ENCODE measurements around the gene FBXO24. TPM values are rescaled to one million over a fixed set of nuclear protein-coding genes. Genes with fewer than 3 reads are reported as not detected.

FBXO24 gene
- total and polyA plus RNA-seq, 2 of the 8 experiments (the other 6 are each of a cell fraction or from before 2014, with no cell fraction given): 0.35 to 0.57 TPM

DNA sequence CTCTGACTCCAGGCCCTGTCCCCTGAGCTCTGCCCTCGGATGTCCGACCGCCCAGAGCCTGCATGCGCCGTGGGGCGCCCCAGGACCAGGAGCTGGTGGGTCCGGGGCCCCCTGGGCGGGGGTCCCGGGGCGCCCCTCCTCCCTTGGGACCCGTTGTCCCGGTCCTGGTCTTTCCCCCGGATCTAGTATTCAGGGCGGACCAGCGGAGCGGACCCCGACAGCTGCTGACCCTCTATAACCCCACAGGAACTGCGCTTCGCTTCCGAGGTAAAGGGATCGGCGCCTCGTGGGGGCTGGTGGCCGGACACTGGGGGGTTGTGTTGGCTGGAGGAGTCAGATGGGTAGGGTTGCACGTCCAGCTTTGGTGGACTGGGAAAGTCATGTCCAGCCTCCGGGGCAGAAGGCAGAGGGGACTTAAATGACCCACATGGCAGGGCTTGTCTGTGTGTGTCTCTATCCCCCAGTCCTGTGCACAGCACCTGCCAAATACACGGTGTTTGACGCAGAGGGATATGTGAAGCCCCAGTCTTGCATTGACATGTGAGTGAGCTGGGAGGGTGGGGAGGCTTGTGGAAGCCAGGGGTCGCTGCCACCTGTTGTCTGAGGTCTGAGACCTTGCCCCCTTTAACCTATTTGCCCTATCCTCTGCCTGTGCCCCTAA is 26.7 kb downstream of the FBXO24 start:
- peaks cover 0 to 3% (median under 1%) of the 10 kb centered on the region in 4 experiments; a peak in 3 of 8 replicates for H3K36me3 ChIP-seq (ENCODE audit: control insufficient read depth in 2 of 4, insufficient read depth in 4 of 4, low read length in 3 of 4)
- H3K79me1 ChIP-seq (ENCODE audit: low read depth, low read length): no peaks in the 10 kb centered on the region
- H2BK20ac ChIP-seq (ENCODE audit: low read length): no peak overlapping the region
- H3K27me3 ChIP-seq (replicated peaks in 1 of 4; ENCODE audit: control insufficient read depth in 3 of 4, extremely low read depth in 1 of 4, insufficient read depth in 3 of 4, low read length in 3 of 4): no peaks in the 10 kb centered on the region; a peak in 1 of 7 replicates
- no peaks in the 10 kb centered on the region for H3K9me3 ChIP-seq (ENCODE audit: insufficient read depth in 2 of 2, low read depth in 1 of 2, low read length in 1 of 2)
- peak in 1 of 2 experiments; percentile 57 for DNase-seq (ENCODE audit: low read depth in 1 of 2, low spot score in 2 of 2)
- H3K14ac ChIP-seq (ENCODE audit: insufficient read length): no peak overlapping the region
- peaks cover 5% of the 10 kb centered on the region for H3K23me2 ChIP-seq (ENCODE audit: low read depth, low read length)
- no peak overlapping the region for H4K8ac ChIP-seq (ENCODE audit: extremely low read depth, insufficient read depth, low read length)
- H2BK5ac ChIP-seq (ENCODE audit: low read depth, low read length): no peak overlapping the region
- peak overlapping the region; percentile 68 to 94 for H3K4me2 ChIP-seq (ENCODE audit: insufficient read depth in 1 of 2, low read depth in 2 of 2, low read length in 2 of 2)
- peak overlapping the region; percentile 33; the same call in 1 of the 2 replicates for H2BK15ac ChIP-seq (ENCODE audit: low read length)
- H3K23ac ChIP-seq (ENCODE audit: insufficient read length): no peak overlapping the region
- H3K27ac ChIP-seq (ENCODE audit: low read depth, low read length): no peak overlapping the region
- no peak overlapping the region for H4K5ac ChIP-seq (ENCODE audit: insufficient read length, low read depth, low read length)
- H3K4ac ChIP-seq (replicated peaks; ENCODE audit: insufficient read length, low read depth, low read length): no peak overlapping the region
- ChIA-PET CTCF (ENCODE audit: partially characterized antibody) (interaction anchor here (0.5 to 8.8 kb wide), 39 partner anchors 8 to 478 kb away, joined by 3 to 73 read pairs (median 4); partner anchors contain the start of genes ACTL6B, EPO, GIGYF1 and POP7), POLR2A (ENCODE audit: partially characterized antibody) (interaction anchor here (0.8 to 2.4 kb wide), 21 partner anchors 8 to 262 kb away, joined by 3 to 19 read pairs (median 4); partner anchors contain the start of genes ACTL6B, FBXO24, GIGYF1 and LRCH4)
- 18% methylated on average over 25 of the region's 29 CpGs; no CpG with 5 or more reads in 1 of the 2 experiments for WGBS, 2 experiments (ENCODE audit: extremely low coverage in 1 of 2, insufficient coverage in 1 of 2, insufficient read length in 1 of 2, insufficient replicate concordance in 2 of 2, low coverage in 1 of 2, low lambda C conversion rate in 2 of 2, missing lambda C conversion rate in 1 of 2)
- no peak overlapping the region for H2AFZ ChIP-seq (ENCODE audit: low read length)
- no peak overlapping the region; a peak in 1 of 7 replicates for H3K9ac ChIP-seq (replicated peaks in 1 of 4; ENCODE audit: extremely low read depth in 1 of 4, low read depth in 3 of 4, low read length in 3 of 4)
- H4K91ac ChIP-seq (replicated peaks; ENCODE audit: insufficient read length, low read length): no peak overlapping the region
- peaks cover 0 to 6% (median 2%) of the 10 kb centered on the region in 4 experiments; a peak in 3 of 7 replicates for H3K4me1 ChIP-seq (replicated peaks in 1 of 4; ENCODE audit: control insufficient read depth in 3 of 4, insufficient read depth in 4 of 4, low read length in 3 of 4)
- no peaks in the 10 kb centered on the region for H3K79me2 ChIP-seq (ENCODE audit: control insufficient read depth in 1 of 2, insufficient read depth in 2 of 2, low read length in 2 of 2)
- H2BK120ac ChIP-seq (replicated peaks; ENCODE audit: low read depth, low read length): no peak overlapping the region
- FAIRE-seq: no peak
- peak overlapping the region; percentile 74 to 83 (median 76) for H3K4me3 ChIP-seq (ENCODE audit: extremely low read depth in 1 of 4, insufficient read depth in 2 of 4, low read depth in 3 of 4, low read length in 4 of 4)
- no peak for TF ChIP-seq BACH1 (IDR thresholded peaks at IDR 0.05; ENCODE audit: low read length)
- TF ChIP-seq, protein P1, sequence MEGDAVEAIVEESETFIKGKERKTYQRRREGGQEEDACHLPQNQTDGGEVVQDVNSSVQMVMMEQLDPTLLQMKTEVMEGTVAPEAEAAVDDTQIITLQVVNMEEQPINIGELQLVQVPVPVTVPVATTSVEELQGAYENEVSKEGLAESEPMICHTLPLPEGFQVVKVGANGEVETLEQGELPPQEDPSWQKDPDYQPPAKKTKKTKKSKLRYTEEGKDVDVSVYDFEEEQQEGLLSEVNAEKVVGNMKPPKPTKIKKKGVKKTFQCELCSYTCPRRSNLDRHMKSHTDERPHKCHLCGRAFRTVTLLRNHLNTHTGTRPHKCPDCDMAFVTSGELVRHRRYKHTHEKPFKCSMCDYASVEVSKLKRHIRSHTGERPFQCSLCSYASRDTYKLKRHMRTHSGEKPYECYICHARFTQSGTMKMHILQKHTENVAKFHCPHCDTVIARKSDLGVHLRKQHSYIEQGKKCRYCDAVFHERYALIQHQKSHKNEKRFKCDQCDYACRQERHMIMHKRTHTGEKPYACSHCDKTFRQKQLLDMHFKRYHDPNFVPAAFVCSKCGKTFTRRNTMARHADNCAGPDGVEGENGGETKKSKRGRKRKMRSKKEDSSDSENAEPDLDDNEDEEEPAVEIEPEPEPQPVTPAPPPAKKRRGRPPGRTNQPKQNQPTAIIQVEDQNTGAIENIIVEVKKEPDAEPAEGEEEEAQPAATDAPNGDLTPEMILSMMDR (IDR thresholded peaks at IDR 0.05; ENCODE audit: control extremely low read depth in 1 of 3, insufficient read depth in 1 of 3, low read depth in 1 of 3, low read length in 3 of 3): peak; percentile 25 to 59 (median 49); a peak in 3 of 4 replicates
- peak; percentile 29 to 47; a peak in 3 of 4 replicates for TF ChIP-seq RAD21 (IDR thresholded peaks at IDR 0.05 in 1 of 2, conservative IDR thresholded peaks at IDR 0.05 in 1 of 2; ENCODE audit: low read depth in 2 of 2, low read length in 2 of 2)
- H4K20me1 ChIP-seq (replicated peaks in 1 of 2; ENCODE audit: control insufficient read depth in 1 of 2, insufficient read depth in 2 of 2, low read length in 2 of 2): peaks cover 0 to 2% of the 10 kb centered on the region in 2 experiments
- H3K56ac ChIP-seq (replicated peaks; ENCODE audit: insufficient read length, low read depth, low read length): no peak overlapping the region
- H2AK5ac ChIP-seq (ENCODE audit: low read depth, low read length): no peak overlapping the region
- H3K18ac ChIP-seq (ENCODE audit: extremely low read depth, low read length): no peak overlapping the region; the same call in 1 of the 2 replicates
- H2BK12ac ChIP-seq (ENCODE audit: low read depth, low read length): no peak overlapping the region

Data from H1 (cell line).